Erythroblast (primary cell): ENCODE measurements around the gene RNF152.

ENCODE experiments used
- GATA1 ChIP-seq: IDR thresholded peaks from 2 replicates; pipeline ENCODE4 v1.6.1; 2011; ENCODE audit warnings: low read depth, mild to moderate bottlenecking, control low read depth, low read length, moderate library complexity
- POLR2A ChIP-seq: IDR thresholded peaks from 2 replicates; pipeline ENCODE4 v1.6.1; 2011; ENCODE audit warnings: mild to moderate bottlenecking, low read length

- TF ChIP-seq POLR2A (no peak), GATA1 (no peak)
Observed at GRCh38 chr18:61808286-61808685, 84.5 kb downstream of the RNF152 start.
